NCI-H460 (cell line): ENCODE results near the gene SOX6. TPM values are rescaled to one million over a fixed set of nuclear protein-coding genes. Genes with fewer than 3 reads are reported as not detected.
"Not testable (repeated sequence)": the region's sequence is repeated elsewhere in the genome, so short reads cannot be mapped to it uniquely, and the experiment has no call there.

Experiments used
- DNase-seq: peaks from one replicate; pipeline ENCODE4 v3.0.0-alpha.2; 2016; ENCODE audit warnings: low read depth; ENCODE audit errors: extremely low read depth
- total RNA-seq: library from RNA; depleted of rRNA; stranded (reverse); fragments of >200 nt; shearing (Covaris generic); gene quantifications from 2 replicates; pipeline ENCODE4 v1.2.3, GENCODE V29; 2014

The SOX6 gene
- total RNA-seq, 1 experiment from 2014 or later = 17.2 TPM

- no peak for DNase-seq
Measured at GRCh38 chr11:16078936-16079335, 277.4 kb downstream of the SOX6 start.

- DNase-seq = no peak
Measured at GRCh38 chr11:16070573-16070972, 285.8 kb downstream of the SOX6 start.

- DNase-seq = not testable (repeated sequence)
Measured at GRCh38 chr11:16067268-16067667, 289.1 kb downstream of the SOX6 start.

- DNase-seq = no peak
Measured at GRCh38 chr11:16059332-16059731, 297.0 kb downstream of the SOX6 start.

GRCh38 chr11:16058671-16059070 is 297.7 kb downstream of the SOX6 start:
- no peak for DNase-seq

GRCh38 chr11:16052750-16053149 is 303.6 kb downstream of the SOX6 start:
- no peak for DNase-seq

- no peak for DNase-seq
Measured at GRCh38 chr11:16049611-16050010, 306.7 kb downstream of the SOX6 start.

- DNase-seq = no peak
Measured at GRCh38 chr11:16047073-16047472, 309.3 kb downstream of the SOX6 start.

- DNase-seq = no peak
Measured at GRCh38 chr11:16043617-16044016, 312.7 kb downstream of the SOX6 start.

GRCh38 chr11:16041207-16041606 is 315.1 kb downstream of the SOX6 start:
- DNase-seq = no peak

GRCh38 chr11:16040151-16040550 is 316.2 kb downstream of the SOX6 start:
- no peak for DNase-seq

- no peak for DNase-seq
Measured at GRCh38 chr11:16037179-16037578, 319.2 kb downstream of the SOX6 start.

- no peak for DNase-seq
Measured at GRCh38 chr11:16036218-16036617, 320.1 kb downstream of the SOX6 start.

- no peak for DNase-seq
Measured at GRCh38 chr11:16034074-16034473, 322.3 kb downstream of the SOX6 start.

- DNase-seq = no peak
Measured at GRCh38 chr11:16032974-16033373, 323.4 kb downstream of the SOX6 start.

- no peak for DNase-seq
Measured at GRCh38 chr11:16031210-16031609, 325.1 kb downstream of the SOX6 start.

GRCh38 chr11:16030664-16031063 is 325.7 kb downstream of the SOX6 start:
- no peak for DNase-seq

- DNase-seq = not testable (repeated sequence)
Measured at GRCh38 chr11:16029151-16029550, 327.2 kb downstream of the SOX6 start.

- peak; percentile 26 for DNase-seq
Measured at GRCh38 chr11:16028419-16028818, 327.9 kb downstream of the SOX6 start.

- DNase-seq = no peak
Measured at GRCh38 chr11:16027621-16028020, 328.7 kb downstream of the SOX6 start.

- DNase-seq = no peak
Measured at GRCh38 chr11:16026849-16027248, 329.5 kb downstream of the SOX6 start.

GRCh38 chr11:16018931-16019330 is 337.4 kb downstream of the SOX6 start:
- no peak for DNase-seq

- DNase-seq = no peak
Measured at GRCh38 chr11:16016468-16016829, 339.9 kb downstream of the SOX6 start.
